ENCODE results near the gene BARX2.

The BARX2 gene

GRCh38 chr11:129374081-129374992, 1.3 kb upstream of the BARX2 start:
- no peak for DNase-seq (ENCODE audit: low read depth)

- no peak for DNase-seq (ENCODE audit: low read depth)
Measured at GRCh38 chr11:129374993-129375750, 476 bp upstream of the BARX2 start.

GRCh38 chr11:129376658-129377341, 1.2 kb downstream of the BARX2 start:
- no peak for DNase-seq (ENCODE audit: low read depth)

GRCh38 chr11:129377739-129378138, 2.1 kb downstream of the BARX2 start:
- no peak for DNase-seq (ENCODE audit: low read depth)

GRCh38 chr11:129380413-129380812, 4.8 kb downstream of the BARX2 start:
- no peak for DNase-seq (ENCODE audit: low read depth)

GRCh38 chr11:129382583-129382982, 6.9 kb downstream of the BARX2 start:
- no peak for DNase-seq (ENCODE audit: low read depth)

- DNase-seq (ENCODE audit: low read depth): no peak
Measured at GRCh38 chr11:129383060-129383459, 7.4 kb downstream of the BARX2 start.

- DNase-seq (ENCODE audit: low read depth): no peak
Measured at GRCh38 chr11:129383502-129383901, 7.9 kb downstream of the BARX2 start.

- DNase-seq (ENCODE audit: low read depth): no peak
Measured at GRCh38 chr11:129384415-129384814, 8.8 kb downstream of the BARX2 start.

GRCh38 chr11:129385801-129386200, 10.2 kb downstream of the BARX2 start:
- no peak for DNase-seq (ENCODE audit: low read depth)

GRCh38 chr11:129386795-129387397, 11.2 kb downstream of the BARX2 start:
- no peak for DNase-seq (ENCODE audit: low read depth)

- no peak for DNase-seq (ENCODE audit: low read depth)
Measured at GRCh38 chr11:129387434-129387833, 11.8 kb downstream of the BARX2 start.

- DNase-seq (ENCODE audit: low read depth): no peak
Measured at GRCh38 chr11:129388824-129389223, 13.2 kb downstream of the BARX2 start.

GRCh38 chr11:129390303-129390821, 14.7 kb downstream of the BARX2 start:
- DNase-seq (ENCODE audit: low read depth): no peak

GRCh38 chr11:129391360-129391759, 15.7 kb downstream of the BARX2 start:
- no peak for DNase-seq (ENCODE audit: low read depth)

- no peak for DNase-seq (ENCODE audit: low read depth)
Measured at GRCh38 chr11:129391821-129392220, 16.2 kb downstream of the BARX2 start.

GRCh38 chr11:129392995-129393394, 17.3 kb downstream of the BARX2 start:
- no peak for DNase-seq (ENCODE audit: low read depth)

GRCh38 chr11:129394709-129395108, 19.1 kb downstream of the BARX2 start:
- no peak for DNase-seq (ENCODE audit: low read depth)

GRCh38 chr11:129395432-129395831, 19.8 kb downstream of the BARX2 start:
- no peak for DNase-seq (ENCODE audit: low read depth)

GRCh38 chr11:129395883-129396282, 20.2 kb downstream of the BARX2 start:
- DNase-seq (ENCODE audit: low read depth): no peak

- DNase-seq (ENCODE audit: low read depth): no peak
Measured at GRCh38 chr11:129396454-129396853, 20.8 kb downstream of the BARX2 start.

Measured in ELR (cell line).